ELF-1 (cell line): Measurements from ENCODE around the gene EPHA3.

Experiments used
- DNase-seq: peaks from one replicate; pipeline ENCODE4 v3.0.0-alpha.2; 2016; ENCODE audit warnings: low read depth, low spot score

Gene EPHA3

GRCh38 chr3:89145995-89146394 lies 38.6 kb downstream of the EPHA3 start:
- no peak for DNase-seq

- DNase-seq: no peak
Measured at GRCh38 chr3:89154416-89154815, 47.0 kb downstream of the EPHA3 start.

- DNase-seq: no peak
Measured at GRCh38 chr3:89155811-89156210, 48.4 kb downstream of the EPHA3 start.

GRCh38 chr3:89157575-89157974 lies 50.2 kb downstream of the EPHA3 start:
- no peak for DNase-seq

- no peak for DNase-seq
Measured at GRCh38 chr3:89159605-89160004, 52.2 kb downstream of the EPHA3 start.

GRCh38 chr3:89164774-89165173 lies 57.4 kb downstream of the EPHA3 start:
- DNase-seq: no peak

- peak; percentile 62 for DNase-seq
Measured at GRCh38 chr3:89165636-89166263, 58.3 kb downstream of the EPHA3 start.

GRCh38 chr3:89171687-89172545 lies 64.5 kb downstream of the EPHA3 start:
- peak; percentile 4 for DNase-seq

- no peak for DNase-seq
Measured at GRCh38 chr3:89173546-89173945, 66.1 kb downstream of the EPHA3 start.

- no peak for DNase-seq
Measured at GRCh38 chr3:89179355-89180001, 72.1 kb downstream of the EPHA3 start.

- no peak for DNase-seq
Measured at GRCh38 chr3:89180334-89180733, 72.9 kb downstream of the EPHA3 start.

- no peak for DNase-seq
Measured at GRCh38 chr3:89182056-89182455, 74.6 kb downstream of the EPHA3 start.

- DNase-seq: no peak
Measured at GRCh38 chr3:89184151-89184995, 77.0 kb downstream of the EPHA3 start.

- DNase-seq: no peak
Measured at GRCh38 chr3:89186456-89186855, 79.0 kb downstream of the EPHA3 start.

- DNase-seq: no peak
Measured at GRCh38 chr3:89198591-89198990, 91.2 kb downstream of the EPHA3 start.

GRCh38 chr3:89212619-89213018 lies 105.2 kb downstream of the EPHA3 start:
- DNase-seq: no peak

GRCh38 chr3:89216016-89216739 lies 108.8 kb downstream of the EPHA3 start:
- DNase-seq: no peak

- DNase-seq: no peak
Measured at GRCh38 chr3:89217148-89217685, 109.8 kb downstream of the EPHA3 start.

- no peak for DNase-seq
Measured at GRCh38 chr3:89221924-89222323, 114.5 kb downstream of the EPHA3 start.

- no peak for DNase-seq
Measured at GRCh38 chr3:89223188-89223587, 115.8 kb downstream of the EPHA3 start.

- DNase-seq: no peak
Measured at GRCh38 chr3:89227218-89227617, 119.8 kb downstream of the EPHA3 start.
